ENCODE results near the gene FUOM. TPM values are rescaled to one million over a fixed set of nuclear protein-coding genes. Genes with fewer than 3 reads are reported as not detected.

FUOM gene
- total and polyA plus RNA-seq, 9 of the 15 experiments (the other 6 are each of a cell fraction or from before 2014, with no cell fraction given), result 1.8 to 96.1 (median 27.0) TPM

- TF ChIP-seq CHD1 (IDR thresholded peaks at IDR 0.05; ENCODE audit: low read length) (no peak), ARNT (IDR thresholded peaks at IDR 0.05) (no peak), BHLHE40 (IDR thresholded peaks at IDR 0.05; ENCODE audit: low read length) (no peak), RCOR1 (IDR thresholded peaks at IDR 0.05; ENCODE audit: borderline replicate concordance in 1 of 2, low read depth in 2 of 2, low read length in 2 of 2) (peak in 1 of 2 experiments; percentile 88; a peak in 3 of 4 replicates), FOS (IDR thresholded peaks at IDR 0.05; ENCODE audit: extremely low read depth, insufficient read length) (no peak)
Observed at GRCh38 chr10:133359972-133360610, 2.3 kb upstream of the FUOM start (continued).

DNA sequence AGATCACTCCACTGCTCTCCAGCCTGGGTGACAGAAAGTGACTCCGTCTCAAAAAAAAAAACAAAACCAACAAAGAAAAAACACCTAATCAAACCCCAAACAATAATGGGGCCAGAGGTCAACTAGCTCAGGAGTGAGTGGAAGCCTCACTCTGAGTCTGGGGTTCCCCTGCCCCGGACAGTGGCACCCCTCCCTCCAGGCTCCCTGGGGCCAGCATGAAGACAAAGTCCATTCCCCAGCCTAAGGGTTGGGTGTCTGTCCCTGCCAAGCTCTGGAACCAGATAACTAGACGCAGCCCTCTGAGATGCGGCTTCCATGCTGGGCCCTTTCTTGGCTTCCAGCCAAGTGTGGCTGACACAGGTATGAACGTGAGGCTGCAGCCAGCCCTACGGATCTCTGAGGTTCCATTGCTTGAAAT is 1.7 kb upstream of the FUOM start:
- Histone ChIP-seq H2AFZ (ENCODE audit: low read depth, low read length) (0 out of 2 replicates have a peak overlapping the region, but pooled peaks have one; percentile 60), H3K4me2 (ENCODE audit: insufficient read depth, low read length) (peak overlapping the region; percentile 52; the same call in 1 of the 2 replicates), H3K9me3 (replicated peaks; ENCODE audit: control insufficient read depth, insufficient read depth, low read depth, low read length) (no peaks in the 10 kb centered on the region), H3K36me3 (ENCODE audit: control insufficient read depth, insufficient read depth, low read length) (peaks cover 33% of the 10 kb centered on the region; the same call in 1 of the 3 replicates), H3K4me1 (replicated peaks in 1 of 2; ENCODE audit: control insufficient read depth in 2 of 2, insufficient read depth in 2 of 2, low read length in 2 of 2) (peaks cover 15 to 58% of the 10 kb centered on the region in 2 experiments), H3K9ac (ENCODE audit: insufficient read depth in 1 of 2, low read depth in 2 of 2, low read length in 2 of 2) (no peak overlapping the region), H3K27me3 (ENCODE audit: control insufficient read depth in 2 of 2, insufficient read depth in 2 of 2, low read length in 2 of 2) (no peaks in the 10 kb centered on the region), H3K9me1 (ENCODE audit: control insufficient read depth, insufficient read depth, low read length) (no peaks in the 10 kb centered on the region), H3K27ac (ENCODE audit: extremely low read depth, low read depth, low read length) (peak overlapping the region; percentile 53; the same call in 2 of the 3 replicates), H3K4me3 (no peak overlapping the region), H3K79me2 (ENCODE audit: control insufficient read depth, insufficient read depth, low read length) (peaks cover 12% of the 10 kb centered on the region), H4K20me1 (replicated peaks; ENCODE audit: control insufficient read depth, insufficient read depth, low read length) (no peaks in the 10 kb centered on the region)
- in situ Hi-C loops (cut with MboI), result no loop called here
- DNase-seq (ENCODE audit: extremely low read depth in 1 of 4, low spot score in 3 of 4) (peak in 3 of 4 experiments; percentile 35 to 77 (median 62)), FAIRE-seq (no peak), ATAC-seq (peak; percentile 39)
- no peak for TF ChIP-seq IRF2 (CRISPR knock-in tag; IDR thresholded peaks at IDR 0.05)
- TF ChIP-seq, protein P1, sequence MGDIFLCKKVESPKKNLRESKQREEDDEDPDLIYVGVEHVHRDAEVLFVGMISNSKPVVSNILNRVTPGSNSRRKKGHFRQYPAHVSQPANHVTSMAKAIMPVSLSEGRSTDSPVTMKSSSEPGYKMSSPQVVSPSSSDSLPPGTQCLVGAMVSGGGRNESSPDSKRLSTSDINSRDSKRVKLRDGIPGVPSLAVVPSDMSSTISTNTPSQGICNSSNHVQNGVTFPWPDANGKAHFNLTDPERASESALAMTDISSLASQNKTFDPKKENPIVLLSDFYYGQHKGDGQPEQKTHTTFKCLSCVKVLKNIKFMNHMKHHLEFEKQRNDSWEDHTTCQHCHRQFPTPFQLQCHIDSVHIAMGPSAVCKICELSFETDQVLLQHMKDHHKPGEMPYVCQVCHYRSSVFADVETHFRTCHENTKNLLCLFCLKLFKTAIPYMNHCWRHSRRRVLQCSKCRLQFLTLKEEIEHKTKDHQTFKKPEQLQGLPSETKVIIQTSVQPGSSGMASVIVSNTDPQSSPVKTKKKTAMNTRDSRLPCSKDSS (IDR thresholded peaks at IDR 0.05; ENCODE audit: low read depth, partially characterized antibody), result no peak
- TF ChIP-seq, protein P2, sequence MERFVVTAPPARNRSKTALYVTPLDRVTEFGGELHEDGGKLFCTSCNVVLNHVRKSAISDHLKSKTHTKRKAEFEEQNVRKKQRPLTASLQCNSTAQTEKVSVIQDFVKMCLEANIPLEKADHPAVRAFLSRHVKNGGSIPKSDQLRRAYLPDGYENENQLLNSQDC (CRISPR knock-in tag; IDR thresholded peaks at IDR 0.05), result no peak
- peak; percentile 99 for TF ChIP-seq NFIC (IDR thresholded peaks at IDR 0.05)
- TF ChIP-seq SAFB (IDR thresholded peaks at IDR 0.05; ENCODE audit: borderline replicate concordance, low read depth, low read length), result no peak
- no peak for TF ChIP-seq NFRKB (IDR thresholded peaks at IDR 0.05; ENCODE audit: low read depth)
- no peak for TF ChIP-seq DPF2 (IDR thresholded peaks at IDR 0.05)
- no peak for TF ChIP-seq MXD1 (CRISPR knock-in tag; IDR thresholded peaks at IDR 0.05; ENCODE audit: borderline replicate concordance, poor library complexity, severe bottlenecking)
- TF ChIP-seq NFIX (CRISPR knock-in tag; IDR thresholded peaks at IDR 0.05; ENCODE audit: low read depth), result peak; percentile 91
- no peak for TF ChIP-seq PREB (CRISPR knock-in tag; IDR thresholded peaks at IDR 0.05)
- intact Hi-C loops (cut with micrococcal nuclease), result loop anchor here (5.0 kb wide), 1 partner anchor 33 kb away; the partner anchor contains the start of gene MTG1
- BruUV-seq (replicated peaks), result no TSS peak
- POLR2A ChIA-PET, result no interaction called here
- CTCF ChIA-PET (ENCODE audit: low intra/inter-chr PET ratio), result no interaction called here
- WGBS (ENCODE audit: insufficient coverage, low coverage, missing lambda C conversion rate), result 7% methylated on average over 5 of the region's 6 CpGs

All from K562 (cell line).